ENCODE results near the gene RPS6KA5.

DNA sequence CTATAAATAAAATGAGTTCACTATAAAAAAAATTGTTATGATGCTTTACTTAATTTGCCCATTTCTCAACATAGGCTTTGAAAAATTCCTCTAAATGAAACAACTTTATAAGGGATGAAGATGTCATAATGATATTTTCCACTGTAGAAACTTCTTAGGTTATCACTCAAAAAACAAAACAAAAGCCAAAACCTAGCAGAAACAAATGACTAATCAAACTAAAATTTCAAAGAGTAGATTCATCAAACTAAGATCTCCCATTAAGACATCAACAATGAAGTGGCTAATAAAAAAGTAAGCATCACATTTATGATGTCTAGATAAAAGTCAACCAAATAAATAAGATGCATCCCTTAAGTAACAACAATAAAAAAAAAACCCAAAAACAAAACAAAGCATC is 207.3 kb downstream of the RPS6KA5 start:
- TF ChIP-seq, protein P1, sequence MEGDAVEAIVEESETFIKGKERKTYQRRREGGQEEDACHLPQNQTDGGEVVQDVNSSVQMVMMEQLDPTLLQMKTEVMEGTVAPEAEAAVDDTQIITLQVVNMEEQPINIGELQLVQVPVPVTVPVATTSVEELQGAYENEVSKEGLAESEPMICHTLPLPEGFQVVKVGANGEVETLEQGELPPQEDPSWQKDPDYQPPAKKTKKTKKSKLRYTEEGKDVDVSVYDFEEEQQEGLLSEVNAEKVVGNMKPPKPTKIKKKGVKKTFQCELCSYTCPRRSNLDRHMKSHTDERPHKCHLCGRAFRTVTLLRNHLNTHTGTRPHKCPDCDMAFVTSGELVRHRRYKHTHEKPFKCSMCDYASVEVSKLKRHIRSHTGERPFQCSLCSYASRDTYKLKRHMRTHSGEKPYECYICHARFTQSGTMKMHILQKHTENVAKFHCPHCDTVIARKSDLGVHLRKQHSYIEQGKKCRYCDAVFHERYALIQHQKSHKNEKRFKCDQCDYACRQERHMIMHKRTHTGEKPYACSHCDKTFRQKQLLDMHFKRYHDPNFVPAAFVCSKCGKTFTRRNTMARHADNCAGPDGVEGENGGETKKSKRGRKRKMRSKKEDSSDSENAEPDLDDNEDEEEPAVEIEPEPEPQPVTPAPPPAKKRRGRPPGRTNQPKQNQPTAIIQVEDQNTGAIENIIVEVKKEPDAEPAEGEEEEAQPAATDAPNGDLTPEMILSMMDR (IDR thresholded peaks at IDR 0.05), result no peak
- TF ChIP-seq POLR2A (IDR thresholded peaks at IDR 0.05) (no peak), POLR2AphosphoS5 (IDR thresholded peaks at IDR 0.05) (no peak)

Measured in stomach (tissue), 4 donors.